ENCODE measurements around the gene HEY2.
"Not testable (repeated sequence)": the region's sequence is repeated elsewhere in the genome, so short reads cannot be mapped to it uniquely, and the experiment has no call there.

HEY2 gene

DNA sequence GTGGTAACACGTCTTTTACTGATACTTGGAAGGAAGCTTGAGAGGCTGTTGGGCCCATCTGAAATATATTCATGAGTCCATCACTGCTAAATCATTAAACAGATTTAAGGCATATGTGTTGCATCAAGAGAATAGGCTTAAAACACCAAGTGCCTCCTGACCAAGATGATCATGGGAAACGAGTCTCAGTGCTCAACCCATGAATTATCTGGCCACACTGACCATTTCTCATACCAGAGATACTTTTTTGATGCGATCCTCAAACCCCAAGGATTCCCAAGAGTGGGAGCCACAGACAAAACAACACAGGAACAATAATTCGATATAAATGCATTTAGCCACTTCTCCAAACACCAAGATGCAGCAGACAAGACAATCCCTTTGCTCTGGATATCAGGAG lies 17.2 kb downstream of the HEY2 start:
- FAIRE-seq (no peak), DNase-seq (ENCODE audit: low spot score) (no peak)

DNA sequence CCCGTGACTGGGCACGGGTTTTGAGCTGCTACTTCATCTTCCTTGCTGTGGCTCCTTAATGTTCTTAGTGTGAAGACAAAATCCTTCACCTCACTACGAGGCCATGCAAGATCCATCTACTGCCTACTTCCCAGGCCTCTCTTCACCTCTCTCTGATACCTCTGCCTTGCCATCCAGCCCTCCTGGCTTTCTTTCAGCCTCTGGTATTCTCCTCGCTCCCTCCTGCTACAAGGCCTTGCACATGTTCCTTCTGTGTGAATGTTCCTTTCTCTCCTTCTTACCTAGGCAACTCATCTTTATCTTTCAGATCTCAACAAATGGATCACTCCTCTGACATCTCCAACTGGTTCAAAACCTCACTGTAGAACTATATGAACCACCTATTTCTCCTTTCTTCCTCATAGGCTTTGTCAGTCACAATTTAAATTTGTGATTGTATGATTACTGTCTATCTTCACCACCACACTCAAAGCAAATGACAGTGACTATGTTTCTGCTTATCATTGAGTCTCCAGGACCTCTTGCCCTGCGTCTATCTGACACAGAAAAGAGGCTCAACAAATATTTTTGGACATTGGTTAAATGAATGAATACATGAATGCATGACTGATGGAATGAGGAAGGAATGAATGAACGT lies 19.8 kb downstream of the HEY2 start:
- DNase-seq (ENCODE audit: low spot score) = no peak
- FAIRE-seq = no peak

DNA sequence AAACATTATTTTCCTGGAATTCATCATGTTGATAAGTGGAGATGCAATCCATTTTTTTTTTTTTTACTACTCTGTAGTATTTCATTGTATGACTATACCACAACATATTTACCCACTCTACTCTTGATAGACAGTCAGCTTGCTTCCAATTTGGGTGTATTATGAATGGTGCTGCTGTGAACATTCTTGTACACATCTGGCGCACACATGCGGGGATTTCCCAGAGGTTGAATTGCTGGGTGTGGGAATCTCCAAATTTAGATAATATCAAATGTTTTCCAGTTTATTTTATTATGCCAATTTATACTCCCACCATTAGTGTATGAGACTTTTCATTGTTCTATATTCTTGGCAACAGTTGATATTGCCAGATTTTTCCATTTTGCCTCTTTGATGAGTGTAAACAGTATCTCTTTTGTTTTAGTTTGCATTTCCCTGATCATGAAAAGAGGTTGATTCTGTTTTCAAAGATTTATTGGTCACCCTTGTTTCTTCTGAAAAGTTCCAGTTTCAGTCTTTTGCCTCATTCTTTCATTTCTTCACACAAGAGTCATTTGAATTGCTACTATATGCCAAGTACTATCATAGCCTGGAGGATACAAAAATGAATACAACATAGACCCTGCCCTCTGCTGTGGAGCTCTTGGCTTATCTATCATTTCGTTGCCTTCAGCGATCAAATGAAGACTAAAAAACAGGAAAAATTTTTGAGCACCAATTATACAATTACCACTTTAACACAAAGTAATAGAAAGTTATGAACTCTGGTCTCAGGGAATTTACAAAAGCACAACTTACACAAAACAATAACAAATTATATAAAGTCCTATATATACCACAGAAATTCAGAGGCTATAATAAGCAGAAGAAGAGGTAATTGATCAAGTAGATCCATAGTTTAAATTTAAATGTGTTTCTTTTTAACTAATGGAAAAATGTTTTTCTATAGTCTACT lies 24.2 kb downstream of the HEY2 start:
- DNase-seq (ENCODE audit: low spot score) (no peak), FAIRE-seq (no peak)

DNA sequence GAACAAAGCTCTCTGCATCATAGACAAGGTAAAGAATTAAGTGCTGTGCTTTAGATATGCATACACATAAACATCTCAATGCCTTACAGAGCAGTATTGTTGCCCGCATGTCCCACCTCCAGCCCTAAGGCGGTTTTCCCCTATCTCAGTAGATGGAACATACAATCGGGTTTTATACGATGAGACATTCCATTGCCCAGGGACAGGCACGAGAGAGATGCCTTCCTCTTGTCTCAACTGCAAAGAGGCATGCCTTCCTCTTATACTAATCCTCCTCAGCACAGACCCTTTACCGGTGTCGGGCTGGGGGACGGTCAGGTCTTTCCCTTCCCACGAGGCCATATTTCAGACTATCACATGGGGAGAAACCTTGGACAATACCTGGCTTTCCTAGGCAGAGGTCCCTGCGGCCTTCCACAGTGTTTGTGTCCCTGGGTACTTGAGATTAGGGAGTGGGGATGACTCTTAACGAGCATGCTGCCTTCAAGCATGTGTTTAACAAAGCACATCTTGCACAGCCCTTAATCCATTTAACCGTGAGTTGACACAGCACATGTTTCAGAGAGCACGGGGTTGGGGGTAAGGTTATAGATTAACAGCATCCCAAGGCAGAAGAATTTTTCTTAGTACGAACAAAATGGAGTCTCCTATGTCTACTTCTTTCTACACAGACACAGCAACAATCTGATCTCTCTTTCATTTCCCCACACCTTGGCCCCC lies 26.8 kb downstream of the HEY2 start:
- not testable (repeated sequence) for DNase-seq (ENCODE audit: low spot score); FAIRE-seq

DNA sequence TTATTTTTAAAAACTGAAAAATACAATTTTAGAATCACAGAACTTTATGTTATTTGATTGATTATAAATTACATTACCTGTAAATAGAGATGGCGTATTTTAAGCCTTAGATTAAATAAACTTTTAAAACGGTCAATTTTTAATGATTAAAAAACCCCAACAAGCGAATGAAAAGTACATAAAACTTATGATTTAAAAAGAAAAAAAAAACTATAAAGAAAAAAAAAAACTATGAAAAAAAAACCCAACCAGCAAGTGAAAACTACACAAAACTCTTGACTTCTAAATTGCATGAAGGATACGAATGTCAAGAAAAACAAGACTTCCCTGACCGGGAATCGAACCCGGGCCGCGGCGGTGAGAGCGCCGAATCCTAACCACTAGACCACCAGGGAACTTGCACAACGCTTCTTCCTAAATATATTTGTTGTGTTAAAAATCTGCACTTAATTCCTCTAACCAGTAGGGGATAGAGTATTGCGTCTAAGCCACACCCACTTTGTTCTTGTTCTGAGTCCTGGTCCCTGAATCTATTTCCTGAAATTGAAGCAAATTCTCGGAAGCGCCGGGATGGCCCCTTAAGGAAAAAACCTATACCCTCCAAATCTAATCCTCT lies 30.6 kb downstream of the HEY2 start:
- DNase-seq (ENCODE audit: low spot score) (peak; percentile 83), FAIRE-seq (no peak)

DNA sequence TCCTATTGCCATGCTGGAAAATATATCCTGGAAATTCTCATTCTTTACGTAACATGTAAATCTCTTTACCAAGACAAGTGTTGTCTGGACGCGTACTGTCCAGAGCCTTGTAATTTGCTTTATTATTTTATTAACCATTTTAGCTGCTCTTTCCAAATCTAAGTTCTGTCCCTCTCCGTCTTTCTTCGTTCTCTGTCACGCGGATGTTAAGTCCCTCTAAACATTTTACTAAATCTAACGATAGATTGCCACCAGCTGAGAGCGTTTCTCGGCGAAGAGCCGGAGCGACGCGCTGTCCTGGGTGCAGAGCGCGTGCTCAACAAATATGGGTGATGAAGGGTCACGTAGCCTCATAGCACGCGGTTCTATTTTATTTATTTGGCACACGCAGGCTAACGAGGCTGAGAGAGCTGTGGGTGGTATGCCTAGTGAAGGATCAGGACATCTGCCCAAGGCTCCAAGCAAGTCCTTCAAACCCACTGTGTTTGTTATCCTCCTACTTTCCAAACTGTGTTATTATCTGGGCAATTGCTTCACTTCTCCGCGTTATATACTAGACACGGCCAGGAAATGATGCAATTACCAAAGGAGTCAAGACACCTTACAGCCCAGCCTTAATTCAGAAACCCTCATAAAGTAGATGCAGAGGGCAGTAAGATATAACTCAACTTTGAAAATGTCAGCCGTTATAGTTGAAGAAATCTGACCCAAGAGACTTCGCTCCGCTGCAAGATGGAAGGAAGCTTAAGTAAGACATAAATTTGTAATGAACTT lies 31.3 kb downstream of the HEY2 start:
- DNase-seq (ENCODE audit: low spot score) (peak; percentile 56), FAIRE-seq (no peak)

DNA sequence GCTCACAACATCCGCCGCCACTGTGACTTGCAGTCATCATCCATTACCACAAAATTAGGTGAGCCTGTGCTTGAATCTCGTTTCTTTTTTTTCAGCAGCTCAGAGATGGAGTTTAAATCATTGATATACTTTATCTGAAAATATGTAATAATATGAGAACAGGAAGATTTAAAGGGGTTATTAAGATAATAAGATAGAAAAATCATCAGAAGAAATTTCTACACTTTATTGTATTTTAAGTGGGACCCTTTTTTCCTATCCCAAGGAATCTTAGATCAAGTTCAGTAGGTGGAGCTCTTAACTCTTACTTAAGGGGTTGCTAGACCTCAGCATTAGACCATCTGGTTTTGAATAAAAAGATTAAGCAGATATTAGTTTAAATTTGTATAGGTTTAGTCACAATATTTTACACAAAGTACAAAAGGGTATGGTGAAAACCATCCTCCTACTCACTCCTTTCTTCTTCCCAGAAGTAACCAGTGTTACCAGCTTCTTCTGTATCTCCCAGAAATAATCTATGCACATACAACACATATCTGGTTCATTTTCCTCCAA lies 32.0 kb downstream of the HEY2 start:
- FAIRE-seq (no peak), DNase-seq (ENCODE audit: low spot score) (no peak)

DNA sequence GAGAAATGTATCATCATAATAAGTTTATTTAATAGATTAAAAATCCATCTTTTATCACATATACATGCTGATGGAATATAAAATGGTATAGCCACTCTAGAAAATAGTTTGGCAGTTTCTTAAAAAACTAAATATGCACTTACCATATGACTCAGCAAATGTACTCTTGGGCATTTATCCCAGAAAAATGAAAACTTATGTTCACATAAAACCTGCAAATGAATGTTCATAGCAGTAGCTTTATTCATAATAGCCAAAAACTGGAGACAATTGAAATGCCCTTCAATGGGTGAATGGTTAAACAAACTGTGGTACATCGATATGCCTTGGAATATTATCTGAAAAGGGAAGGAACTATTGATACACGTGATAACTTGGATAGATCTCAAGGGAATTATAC lies 34.9 kb downstream of the HEY2 start:
- FAIRE-seq (no peak), DNase-seq (ENCODE audit: low spot score) (no peak)

DNA sequence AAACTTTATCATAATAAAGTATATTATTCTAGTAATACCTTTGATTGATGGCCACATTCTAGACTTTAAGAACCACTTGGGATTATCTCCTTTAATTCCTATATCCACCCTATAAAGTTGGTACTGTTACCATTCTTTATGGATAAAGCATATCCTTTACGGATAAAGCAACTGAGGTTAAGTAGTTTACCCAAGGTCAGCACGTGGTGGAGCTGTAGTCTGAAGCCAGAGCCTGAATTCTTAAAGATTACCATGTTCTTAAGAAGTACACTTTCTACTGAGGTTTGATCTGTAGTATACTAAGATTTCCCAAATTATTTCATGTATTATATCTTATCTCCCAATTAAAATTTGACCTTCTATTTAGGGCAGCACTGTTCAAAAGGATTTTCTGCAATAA lies 38.4 kb downstream of the HEY2 start:
- DNase-seq (ENCODE audit: low spot score) (no peak), FAIRE-seq (no peak)

DNA sequence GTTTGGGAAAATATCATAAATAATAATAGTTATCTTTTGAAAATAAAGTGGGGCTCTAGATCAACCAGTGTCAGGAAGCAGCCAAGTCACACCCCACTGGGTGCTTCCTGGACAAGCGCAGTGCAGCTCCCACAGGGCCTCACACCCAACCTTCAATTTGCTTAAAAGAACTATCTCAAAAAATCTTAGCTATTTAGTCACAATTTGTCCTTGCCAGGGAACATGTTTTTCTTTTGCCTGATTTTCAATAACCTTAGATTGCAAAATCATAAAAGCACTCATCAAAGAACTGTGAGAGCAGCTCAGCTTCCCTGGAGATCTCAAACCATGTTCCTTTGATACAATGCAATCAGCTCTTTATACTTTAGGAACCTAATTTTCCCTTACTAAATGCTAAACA lies 39.7 kb downstream of the HEY2 start:
- no peak for FAIRE-seq
- no peak for DNase-seq (ENCODE audit: low spot score)

DNA sequence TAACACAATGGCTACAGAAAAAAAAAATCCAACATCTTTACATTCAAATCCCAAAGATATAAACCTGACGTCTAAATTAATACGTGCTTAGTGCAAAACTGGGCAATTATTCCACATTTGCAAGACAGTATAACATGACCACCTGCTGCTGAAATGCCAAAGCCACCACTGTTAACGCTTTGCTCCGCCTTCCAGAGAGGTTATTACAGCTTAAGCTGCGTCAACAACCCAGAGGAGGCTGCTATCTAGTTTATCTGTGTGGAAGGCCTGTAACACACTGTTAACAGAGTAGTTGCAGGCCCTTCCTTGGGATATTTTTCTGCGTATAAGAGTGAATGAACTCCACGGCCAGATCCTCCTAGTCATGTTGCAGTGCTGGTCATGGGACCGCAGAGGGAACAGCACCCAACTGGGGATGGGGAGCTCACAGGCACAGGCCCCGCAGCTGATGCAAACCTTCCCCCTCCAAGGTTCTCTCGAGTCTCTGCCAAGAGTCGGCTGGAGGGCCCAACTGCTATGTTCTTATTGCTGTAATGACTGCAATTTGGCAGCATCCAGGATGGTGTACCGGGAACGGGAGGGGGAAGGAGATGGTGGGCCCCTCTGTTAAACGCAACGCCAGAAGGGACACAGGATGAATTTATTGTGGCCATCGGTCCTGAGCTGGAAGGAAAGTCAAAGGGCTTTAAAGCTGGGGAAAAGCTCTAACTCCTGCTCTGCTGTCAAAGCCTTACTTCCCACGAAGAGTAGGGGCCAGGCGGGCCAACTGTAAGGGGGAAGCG lies 40.3 kb downstream of the HEY2 start:
- FAIRE-seq (no peak), DNase-seq (ENCODE audit: low spot score) (peak; percentile 28)

DNA sequence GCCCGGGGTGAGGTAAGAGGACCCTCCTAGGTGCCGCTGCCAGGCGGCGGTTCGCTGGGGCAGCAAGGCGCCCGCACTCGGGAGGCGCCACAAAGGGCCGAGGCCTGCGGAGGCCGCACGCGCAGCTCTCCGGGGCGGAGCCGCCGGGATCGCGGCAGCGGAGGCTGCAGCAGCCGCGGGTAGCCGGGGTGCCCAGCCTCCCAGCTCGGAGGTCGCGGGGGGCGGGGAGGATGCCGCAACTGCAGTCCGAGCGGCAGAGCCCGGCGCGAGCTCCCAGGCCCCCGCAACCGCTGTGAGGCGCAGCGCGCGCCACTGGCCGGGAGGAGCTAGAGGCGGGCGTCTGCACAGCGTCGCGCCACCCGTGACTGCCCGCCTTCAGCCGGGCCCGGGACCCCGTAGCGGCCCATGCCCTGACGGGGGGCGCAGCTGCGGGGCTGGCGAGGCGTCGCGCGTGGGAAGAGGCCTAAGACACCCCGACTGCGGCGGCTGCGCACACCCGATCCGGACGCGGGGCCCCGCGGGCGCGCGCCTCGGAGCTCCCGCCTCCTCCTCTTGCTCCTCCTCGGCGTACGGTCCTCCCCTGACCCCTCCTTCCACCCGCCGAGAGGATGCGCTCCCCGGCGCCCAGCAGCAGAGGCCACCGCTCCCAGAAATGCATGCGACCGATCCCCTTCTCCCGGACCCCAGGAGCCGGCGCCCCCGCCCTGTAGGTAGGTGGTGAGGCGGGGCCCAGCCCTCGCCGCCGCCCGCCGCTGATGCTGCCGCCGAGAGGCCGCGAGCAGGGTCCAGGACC lies 41.1 kb downstream of the HEY2 start, which contains the start of gene NCOA7:
Gene NCOA7 (plus strand): TSS at position 603 of the 793 bp plus-strand sequence. CDS start 24,395 bp downstream, outside the sequence.
- DNase-seq (ENCODE audit: low spot score) = peak; percentile 80
- FAIRE-seq = no peak

DNA sequence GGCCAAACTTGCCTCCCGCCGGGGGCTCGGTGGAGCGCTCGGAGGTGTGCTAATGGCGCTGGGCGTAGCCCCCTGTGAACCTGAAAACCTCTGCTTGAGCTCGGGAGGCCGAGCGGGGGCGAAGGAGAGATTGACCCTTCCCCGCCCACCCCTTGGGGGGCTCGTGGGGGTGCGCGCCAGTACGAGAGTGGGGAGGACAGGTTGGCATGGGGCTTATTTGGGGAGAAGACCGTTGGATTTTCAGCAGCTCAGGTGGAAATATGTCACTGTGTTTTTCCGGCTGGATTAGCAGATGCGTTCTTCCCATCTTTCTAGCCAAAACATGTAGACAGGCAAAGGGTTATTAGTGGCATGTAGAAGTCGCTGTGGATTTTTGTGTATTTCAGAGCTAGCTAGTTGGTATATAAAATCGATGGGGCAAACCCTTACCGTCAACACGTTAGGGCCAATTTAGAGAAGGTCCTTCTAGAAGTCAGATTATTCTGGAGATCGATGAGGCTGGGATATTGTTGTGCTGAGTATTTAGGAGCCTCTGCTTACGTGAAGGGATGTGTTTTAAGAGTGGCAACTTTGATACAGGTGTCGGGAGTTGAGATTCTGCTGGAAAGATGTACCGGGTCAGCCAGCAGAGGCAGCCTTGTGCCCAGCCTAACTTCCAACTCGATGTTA lies 41.9 kb downstream of the HEY2 start:
- peak; percentile 67 for DNase-seq (ENCODE audit: low spot score)
- FAIRE-seq = no peak

DNA sequence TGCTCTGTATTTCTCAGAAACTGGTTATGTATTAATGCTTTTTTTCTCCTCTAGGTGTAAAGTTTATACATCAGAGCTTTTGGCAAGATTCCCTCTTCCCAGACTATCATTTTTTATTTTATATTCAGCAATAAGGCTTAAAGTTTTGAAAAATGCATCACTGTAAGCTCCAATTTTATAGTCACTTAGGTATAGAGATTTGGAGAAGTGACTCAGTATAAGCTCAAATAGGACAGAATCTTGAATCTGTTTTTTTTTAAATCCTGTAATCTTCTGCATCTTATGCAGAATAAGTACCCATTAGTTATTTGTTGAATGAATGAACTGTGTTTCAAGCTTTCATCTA lies 42.4 kb downstream of the HEY2 start:
- DNase-seq (ENCODE audit: low spot score) (no peak), FAIRE-seq (no peak)

DNA sequence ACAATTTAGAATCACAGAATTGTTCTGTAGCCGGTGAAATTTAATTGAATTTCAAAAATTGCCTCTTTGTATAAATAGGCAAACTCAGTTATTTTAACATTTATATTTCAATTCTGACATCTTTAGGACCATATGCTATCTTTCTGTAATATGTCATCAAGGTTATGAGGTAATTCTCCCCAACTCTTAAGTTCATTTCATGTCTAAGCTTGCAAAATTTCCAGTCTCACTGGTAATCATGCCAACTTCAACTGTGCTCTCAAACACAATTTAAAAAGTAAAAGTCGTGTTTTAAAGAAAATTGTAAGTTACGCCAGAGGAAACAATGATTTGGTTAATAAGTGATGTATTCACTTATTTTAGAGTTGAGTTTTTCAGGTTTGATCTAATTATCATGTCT lies 42.7 kb downstream of the HEY2 start:
- DNase-seq (ENCODE audit: low spot score) (no peak), FAIRE-seq (no peak)

DNA sequence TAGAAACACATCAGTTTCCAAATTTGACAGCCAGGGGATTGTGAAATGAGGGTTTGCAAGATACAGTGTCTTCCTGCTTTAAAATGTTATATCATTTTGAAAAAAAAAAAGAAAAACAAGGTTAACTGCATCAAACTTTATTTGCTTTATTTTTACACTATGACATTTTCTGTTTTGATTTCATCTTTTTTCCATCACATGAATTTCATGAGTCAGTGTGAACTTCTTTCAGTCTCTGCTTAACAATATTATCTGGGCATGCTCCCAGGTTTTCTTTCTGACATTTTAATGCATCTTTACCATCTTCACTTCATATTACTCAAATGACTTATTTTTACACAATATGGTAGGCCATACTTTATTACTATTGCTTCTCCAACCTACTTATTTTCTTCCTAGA lies 43.2 kb downstream of the HEY2 start:
- FAIRE-seq (no peak), DNase-seq (ENCODE audit: low spot score) (no peak)

DNA sequence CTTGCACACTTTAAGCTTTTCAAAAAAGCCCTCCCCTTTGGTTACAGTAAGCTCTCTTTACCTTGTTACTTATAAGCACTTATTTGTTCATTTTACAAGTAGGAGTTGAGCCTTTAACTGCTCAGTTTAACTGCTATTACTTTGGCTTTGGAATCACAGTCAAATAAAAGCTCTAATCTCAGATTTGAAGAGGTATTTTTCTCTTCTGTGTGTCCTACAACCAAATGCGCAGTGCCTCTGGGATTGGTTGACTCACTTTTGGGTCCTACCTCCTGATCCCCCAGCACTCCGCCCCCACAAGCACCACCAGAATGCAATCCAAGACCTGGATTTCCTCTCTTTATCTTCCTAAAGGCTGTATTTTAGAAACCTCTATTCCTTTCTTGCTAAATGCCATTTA lies 43.8 kb downstream of the HEY2 start:
- no peak for DNase-seq (ENCODE audit: low spot score)
- no peak for FAIRE-seq

DNA sequence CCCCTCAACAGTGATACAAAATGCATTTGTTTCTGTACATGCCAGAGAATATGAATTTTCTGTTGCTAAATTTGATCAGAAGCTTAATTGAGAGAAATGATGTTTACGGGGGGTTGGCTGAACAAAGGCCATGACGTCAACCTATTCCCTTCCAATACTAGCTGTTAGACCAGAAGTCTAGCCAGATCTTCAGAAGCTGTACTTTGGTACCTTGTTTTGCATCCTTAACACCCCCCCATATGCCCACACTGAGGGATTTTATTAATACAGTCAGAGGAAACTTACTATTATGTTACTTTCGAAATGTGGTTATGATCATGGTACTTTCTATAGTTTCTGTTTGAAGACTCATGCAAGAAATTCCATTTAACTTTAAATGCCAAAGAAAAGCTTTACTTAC lies 44.4 kb downstream of the HEY2 start:
- DNase-seq (ENCODE audit: low spot score) (no peak), FAIRE-seq (no peak)
